Activated CD8-positive, alpha-beta memory T cell treated with anti-CD3 and anti-CD28 coated beads, Interleukin-2, amount 50 U/mL, for 1 hour (primary cell): ENCODE data around the gene ALDH2.
"Not testable (repeated sequence)": the region's sequence is repeated elsewhere in the genome, so short reads cannot be mapped to it uniquely, and the experiment has no call there.

ENCODE experiments used
- DNase-seq: peaks from one replicate; pipeline ENCODE4 v3.0.0-alpha.2; 2020; ENCODE audit errors: extremely low read depth

ALDH2 gene

GRCh38 chr12:111759271-111759670, 7.5 kb upstream of the ALDH2 start:
- no peak for DNase-seq

DNA sequence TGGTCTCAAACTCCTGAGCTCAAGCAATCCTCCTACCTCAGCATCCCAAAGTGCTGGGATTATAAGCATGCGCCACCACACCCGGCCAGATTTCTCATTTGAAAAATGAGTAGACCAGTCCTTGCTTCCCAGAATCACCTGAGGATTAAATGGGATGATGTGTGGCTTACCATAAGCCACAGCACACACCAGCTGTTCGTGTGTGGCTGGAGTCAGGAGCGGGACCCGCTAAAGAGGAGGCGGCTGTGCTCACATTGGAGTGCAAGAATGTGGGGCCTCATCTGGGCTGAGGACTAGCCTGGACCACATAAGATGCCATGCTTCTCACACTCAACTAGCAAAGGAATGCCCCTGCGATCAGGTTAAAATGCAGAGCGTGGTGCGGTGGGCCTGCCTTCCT, 6.7 kb upstream of the ALDH2 start:
- no peak for DNase-seq

GRCh38 chr12:111761099-111761498, 5.6 kb upstream of the ALDH2 start:
- DNase-seq, result no peak

DNA sequence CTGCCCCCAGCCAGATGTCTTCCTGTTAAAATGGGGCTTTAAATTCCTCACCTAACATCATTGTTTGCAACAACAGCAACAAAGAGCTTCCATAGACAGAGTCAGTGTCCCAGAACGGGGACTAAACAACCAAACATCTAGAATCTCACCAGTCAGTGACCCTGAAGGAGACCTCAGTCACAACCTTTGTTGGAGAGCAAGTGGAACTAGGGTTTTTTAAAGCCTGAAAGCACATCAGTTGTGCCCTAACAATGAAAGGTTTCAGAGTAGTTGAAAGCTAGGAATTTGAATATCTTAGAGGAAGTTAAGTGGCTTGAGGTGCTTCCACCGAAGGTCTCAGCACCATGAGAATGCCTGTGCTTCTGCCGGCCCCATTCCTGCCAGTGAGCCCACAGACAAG, 5.0 kb upstream of the ALDH2 start:
- DNase-seq, result no peak

- DNase-seq, result not testable (repeated sequence)
Measured at GRCh38 chr12:111763552-111763951, 3.2 kb upstream of the ALDH2 start.

GRCh38 chr12:111764120-111764821, 2.5 kb upstream of the ALDH2 start:
- no peak for DNase-seq

GRCh38 chr12:111767362-111768158, 827 bp downstream of the ALDH2 start:
- no peak for DNase-seq

- DNase-seq, result no peak
Measured at GRCh38 chr12:111768159-111768895, 1.6 kb downstream of the ALDH2 start.

- no peak for DNase-seq
Measured at GRCh38 chr12:111769599-111769998, 2.9 kb downstream of the ALDH2 start.

GRCh38 chr12:111773801-111774551, 7.2 kb downstream of the ALDH2 start:
- DNase-seq, result no peak

DNA sequence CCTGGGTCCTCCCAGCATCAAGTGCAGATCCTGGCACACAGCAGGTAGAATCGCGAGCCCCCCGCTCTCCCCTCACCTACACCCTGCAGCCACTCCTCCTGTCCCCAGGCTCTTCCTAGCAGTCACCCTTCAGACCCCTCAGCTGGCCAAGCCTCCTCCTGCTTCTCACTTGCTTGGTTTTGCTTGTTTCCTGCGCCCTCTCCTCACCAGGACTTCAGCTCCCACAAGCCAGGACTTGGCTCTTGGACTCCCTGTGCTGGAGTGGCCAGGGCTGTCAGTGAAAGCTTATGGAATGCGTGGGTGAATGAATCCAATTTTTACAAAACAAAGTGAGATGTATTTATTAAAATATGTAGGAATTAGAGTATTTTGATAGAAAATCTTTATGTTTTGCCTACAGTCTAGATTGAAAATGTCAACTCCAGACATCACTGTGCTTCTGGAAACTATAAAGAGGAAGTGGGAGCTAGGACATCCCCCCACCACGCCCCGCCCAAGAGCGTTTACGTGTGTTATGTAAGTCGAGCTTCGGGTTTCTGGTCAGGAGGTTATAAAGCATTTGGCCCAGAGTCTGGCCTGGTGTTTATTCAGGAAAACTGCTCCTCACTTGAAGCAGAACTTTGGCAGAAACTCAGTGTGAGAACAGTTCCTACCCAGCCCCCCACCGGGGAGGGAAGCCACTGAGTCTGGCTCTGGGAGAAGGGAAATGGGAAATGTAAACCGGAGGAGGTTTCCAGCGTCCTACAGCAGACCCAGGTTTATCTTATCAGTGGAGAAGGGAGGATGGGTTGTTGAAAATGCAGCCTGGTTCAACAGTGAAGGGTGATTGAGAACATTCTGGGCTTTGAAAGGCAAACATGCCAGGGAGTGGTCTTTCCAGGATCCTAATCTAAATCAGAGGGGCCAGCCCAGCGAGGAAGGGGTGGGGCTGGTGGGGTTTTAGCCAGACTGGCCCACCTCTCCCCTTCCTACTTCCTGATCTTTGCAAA, 8.8 kb downstream of the ALDH2 start:
- no peak for DNase-seq

DNA sequence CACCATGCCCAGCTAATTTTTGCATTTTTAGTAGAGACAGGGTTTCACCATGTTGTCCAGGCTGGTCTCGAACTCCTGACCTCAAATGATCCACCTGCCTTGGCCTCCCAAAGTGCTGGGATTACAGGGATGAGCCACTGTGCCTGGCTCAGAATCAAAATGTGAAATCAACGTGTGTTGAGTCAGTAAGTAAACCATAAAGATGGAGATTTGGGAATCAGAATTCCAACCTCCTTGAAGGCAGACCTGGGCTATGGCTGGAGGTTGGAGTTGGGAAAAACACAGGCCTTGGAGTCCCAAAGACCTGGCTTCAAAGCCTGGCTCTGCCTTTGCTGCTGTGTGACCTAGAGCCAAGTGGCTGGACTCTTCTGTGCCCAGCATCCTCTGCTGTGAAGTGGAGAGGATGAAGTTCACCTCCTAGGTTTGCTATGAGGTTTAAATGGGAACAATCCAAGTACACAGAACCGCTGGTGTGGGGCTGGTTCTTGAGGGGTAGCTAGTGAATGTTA, 10.2 kb downstream of the ALDH2 start:
- no peak for DNase-seq

GRCh38 chr12:111777345-111778045, 10.8 kb downstream of the ALDH2 start:
- DNase-seq, result no peak

DNA sequence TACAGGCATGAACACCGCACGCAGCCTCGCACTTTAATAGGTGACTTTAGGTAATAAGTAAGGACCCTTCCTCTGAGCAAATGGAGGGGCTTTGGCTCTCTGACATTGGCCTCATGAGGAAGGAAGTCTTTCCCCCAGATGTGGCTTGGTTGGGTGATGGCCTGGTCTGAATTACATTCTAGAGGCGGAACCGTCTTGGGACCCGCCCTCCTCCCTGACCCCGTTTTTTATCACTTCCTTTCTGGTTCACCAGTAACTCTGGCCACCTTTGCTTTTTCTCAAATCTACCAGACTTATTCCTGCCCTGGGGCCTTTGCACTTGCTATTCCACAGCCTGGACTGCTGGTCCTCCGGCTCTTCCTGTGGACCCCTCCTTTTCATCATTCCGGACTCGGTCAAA, 13.4 kb downstream of the ALDH2 start:
- DNase-seq, result no peak

DNA sequence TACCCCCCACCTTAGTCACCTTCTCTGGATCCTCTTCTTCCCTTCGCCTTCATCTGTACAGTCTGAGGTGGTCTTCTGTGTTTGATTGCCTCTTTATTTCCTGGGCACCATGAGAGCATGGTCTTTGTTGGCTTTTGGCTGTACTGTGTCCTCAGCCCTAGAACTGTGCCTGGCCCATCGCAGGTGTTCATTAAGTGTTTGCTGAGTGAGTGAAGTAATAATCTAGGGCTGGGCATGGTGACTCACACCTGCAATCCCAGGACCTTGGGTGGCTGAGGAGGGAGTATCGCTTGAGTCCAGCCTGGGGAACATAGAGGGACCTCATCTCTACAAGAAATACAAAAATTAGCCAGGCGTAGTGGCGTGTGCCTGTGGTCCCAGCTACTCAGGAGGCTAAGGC, 13.9 kb downstream of the ALDH2 start:
- no peak for DNase-seq

DNA sequence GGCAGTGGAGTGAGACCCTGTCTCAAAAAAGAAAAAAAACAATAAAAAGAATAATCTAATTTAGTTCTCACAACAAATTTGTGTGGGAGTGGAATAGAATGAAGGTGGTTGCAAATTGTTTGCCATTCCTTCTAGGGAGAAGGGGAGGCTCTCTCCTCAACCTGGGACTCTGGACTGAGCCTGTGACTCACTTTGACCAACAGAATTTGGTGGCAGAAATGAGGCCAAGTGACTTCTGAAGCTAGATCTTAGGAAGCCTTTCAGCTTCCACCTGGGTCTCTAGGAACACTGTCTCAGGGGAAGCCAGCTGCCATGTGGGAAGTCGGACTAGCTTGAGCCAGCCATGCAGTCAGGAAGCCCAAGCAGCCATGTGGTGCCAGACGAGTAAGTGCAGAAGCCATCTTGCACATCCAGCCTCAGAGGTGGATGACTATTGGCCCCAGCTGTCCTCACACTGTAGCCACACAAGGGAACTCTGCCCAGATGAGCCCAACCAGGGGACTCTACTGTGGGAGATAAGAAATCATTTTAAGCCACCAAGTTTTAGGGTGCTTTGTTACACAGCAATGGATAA, 14.4 kb downstream of the ALDH2 start:
- no peak for DNase-seq

- no peak for DNase-seq
Measured at GRCh38 chr12:111783046-111783445, 16.3 kb downstream of the ALDH2 start.

- DNase-seq, result no peak
Measured at GRCh38 chr12:111784953-111785352, 18.2 kb downstream of the ALDH2 start.

DNA sequence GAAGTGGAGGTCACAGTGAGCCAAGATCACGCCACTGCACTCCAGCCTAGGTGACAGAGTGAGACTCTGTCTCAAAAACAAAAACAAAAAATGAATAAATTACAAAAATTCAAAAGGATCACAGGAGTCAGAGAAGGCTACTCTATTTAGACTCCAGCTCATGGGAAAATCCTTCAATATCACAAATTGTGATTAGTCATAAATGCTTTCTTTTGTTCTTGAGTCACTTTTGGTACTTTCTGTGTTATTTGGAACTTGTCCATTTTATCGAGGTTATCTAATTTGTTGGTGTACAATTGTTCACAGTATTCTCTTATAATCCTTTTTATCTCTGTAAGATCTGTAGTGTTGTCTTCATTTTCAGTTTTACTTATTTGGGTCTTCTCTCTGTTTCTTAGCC, 18.9 kb downstream of the ALDH2 start:
- DNase-seq, result no peak
